Measurements from ENCODE around the gene MAJIN.

Gene MAJIN

GRCh38 chr11:64908766-64909165 is 63.1 kb downstream of the MAJIN start:
- Histone ChIP-seq H2AFZ (ENCODE audit: insufficient read depth, low read length, poor library complexity) (no peak overlapping the region), H3K79me1 (ENCODE audit: low read length) (no peaks in the 10 kb centered on the region), H3K14ac (ENCODE audit: low read length) (no peak overlapping the region), H3K4me1 (ENCODE audit: control insufficient read depth in 1 of 2, insufficient read depth in 2 of 2, low read length in 2 of 2) (no peaks in the 10 kb centered on the region), H2AK5ac (ENCODE audit: low read length) (no peak overlapping the region), H2BK120ac (ENCODE audit: insufficient read depth, low read length, poor library complexity) (no peak overlapping the region), H2BK12ac (ENCODE audit: low read length) (no peak overlapping the region), H3K36me3 (ENCODE audit: control insufficient read depth in 1 of 2, insufficient read depth in 2 of 2, low read length in 2 of 2) (peaks cover 77 to 81% of the 10 kb centered on the region in 2 experiments), H3K18ac (ENCODE audit: low read length) (no peak overlapping the region), H2BK5ac (ENCODE audit: low read depth, low read length, poor library complexity) (no peak overlapping the region), H3K4me2 (ENCODE audit: low read length) (no peak overlapping the region), H3K9ac (ENCODE audit: low read length) (no peak overlapping the region), H3K27me3 (ENCODE audit: insufficient read depth, low read length) (no peaks in the 10 kb centered on the region), H3K9me3 (ENCODE audit: insufficient read depth, low read depth, low read length) (peaks cover 2% of the 10 kb centered on the region), H3K79me2 (ENCODE audit: control insufficient read depth, insufficient read depth, low read length, poor library complexity) (no peaks in the 10 kb centered on the region), H4K8ac (ENCODE audit: low read depth, low read length) (no peak overlapping the region), H3K23ac (ENCODE audit: low read length) (no peak overlapping the region), H3K4me3 (ENCODE audit: low read depth, low read length) (no peak overlapping the region), H4K12ac (ENCODE audit: low read depth, low read length) (no peak overlapping the region), H4K91ac (ENCODE audit: low read depth, low read length) (no peak overlapping the region), H3K4ac (ENCODE audit: low read depth, low read length) (no peak overlapping the region), H3K27ac (ENCODE audit: low read depth, low read length) (no peak overlapping the region)
- WGBS (ENCODE audit: extremely low coverage, insufficient coverage, insufficient read length), result no CpG with 5 or more reads among the region's 11 CpGs
- DNase-seq, result no peak

GRCh38 chr11:64906314-64906635 is 65.6 kb downstream of the MAJIN start:
- H2BK120ac ChIP-seq (ENCODE audit: insufficient read depth, low read length, poor library complexity), result no peak overlapping the region
- no peaks in the 10 kb centered on the region for H3K79me1 ChIP-seq (ENCODE audit: low read length)
- no peak overlapping the region for H2AK5ac ChIP-seq (ENCODE audit: low read length)
- H4K8ac ChIP-seq (ENCODE audit: low read depth, low read length), result no peak overlapping the region
- no peak overlapping the region for H3K14ac ChIP-seq (ENCODE audit: low read length)
- no peak overlapping the region for H3K23ac ChIP-seq (ENCODE audit: low read length)
- no peaks in the 10 kb centered on the region for H3K4me1 ChIP-seq (ENCODE audit: control insufficient read depth in 1 of 2, insufficient read depth in 2 of 2, low read length in 2 of 2)
- H4K12ac ChIP-seq (ENCODE audit: low read depth, low read length), result no peak overlapping the region
- H4K91ac ChIP-seq (ENCODE audit: low read depth, low read length), result no peak overlapping the region
- H2BK12ac ChIP-seq (ENCODE audit: low read length), result no peak overlapping the region
- no peak overlapping the region for H3K4ac ChIP-seq (ENCODE audit: low read depth, low read length)
- WGBS (ENCODE audit: extremely low coverage, insufficient coverage, insufficient read length), result no CpG with 5 or more reads among the region's 13 CpGs
- H3K4me2 ChIP-seq (ENCODE audit: low read length), result no peak overlapping the region
- H3K9ac ChIP-seq (ENCODE audit: low read length), result no peak overlapping the region
- H2AFZ ChIP-seq (ENCODE audit: insufficient read depth, low read length, poor library complexity), result no peak overlapping the region
- H3K18ac ChIP-seq (ENCODE audit: low read length), result no peak overlapping the region
- DNase-seq, result no peak
- no peak overlapping the region for H2BK5ac ChIP-seq (ENCODE audit: low read depth, low read length, poor library complexity)
- H3K79me2 ChIP-seq (ENCODE audit: control insufficient read depth, insufficient read depth, low read length, poor library complexity), result no peaks in the 10 kb centered on the region
- no peak overlapping the region for H3K4me3 ChIP-seq (ENCODE audit: low read depth, low read length)
- H3K36me3 ChIP-seq (ENCODE audit: control insufficient read depth in 1 of 2, insufficient read depth in 2 of 2, low read length in 2 of 2), result peaks cover 77 to 83% of the 10 kb centered on the region in 2 experiments
- H3K9me3 ChIP-seq (ENCODE audit: insufficient read depth, low read depth, low read length), result peaks cover 2% of the 10 kb centered on the region
- no peaks in the 10 kb centered on the region for H3K27me3 ChIP-seq (ENCODE audit: insufficient read depth, low read length)
- no peak overlapping the region for H3K27ac ChIP-seq (ENCODE audit: low read depth, low read length)

GRCh38 chr11:64905516-64906313 is 66.2 kb downstream of the MAJIN start:
- H2AFZ ChIP-seq (ENCODE audit: insufficient read depth, low read length, poor library complexity), result no peak overlapping the region
- no peaks in the 10 kb centered on the region for H3K79me1 ChIP-seq (ENCODE audit: low read length)
- peaks cover 75 to 82% of the 10 kb centered on the region in 2 experiments for H3K36me3 ChIP-seq (ENCODE audit: control insufficient read depth in 1 of 2, insufficient read depth in 2 of 2, low read length in 2 of 2)
- no peak overlapping the region for H3K4me2 ChIP-seq (ENCODE audit: low read length)
- no CpG with 5 or more reads among the region's 25 CpGs for WGBS (ENCODE audit: extremely low coverage, insufficient coverage, insufficient read length)
- H2BK12ac ChIP-seq (ENCODE audit: low read length), result no peak overlapping the region
- H3K4ac ChIP-seq (ENCODE audit: low read depth, low read length), result no peak overlapping the region
- no peak overlapping the region for H3K4me3 ChIP-seq (ENCODE audit: low read depth, low read length)
- H3K27me3 ChIP-seq (ENCODE audit: insufficient read depth, low read length), result no peaks in the 10 kb centered on the region
- peaks cover 2% of the 10 kb centered on the region for H3K9me3 ChIP-seq (ENCODE audit: insufficient read depth, low read depth, low read length)
- H2BK5ac ChIP-seq (ENCODE audit: low read depth, low read length, poor library complexity), result no peak overlapping the region
- no peaks in the 10 kb centered on the region for H3K79me2 ChIP-seq (ENCODE audit: control insufficient read depth, insufficient read depth, low read length, poor library complexity)
- H3K14ac ChIP-seq (ENCODE audit: low read length), result no peak overlapping the region
- H3K4me1 ChIP-seq (ENCODE audit: control insufficient read depth in 1 of 2, insufficient read depth in 2 of 2, low read length in 2 of 2), result no peaks in the 10 kb centered on the region
- no peak overlapping the region for H4K12ac ChIP-seq (ENCODE audit: low read depth, low read length)
- H3K27ac ChIP-seq (ENCODE audit: low read depth, low read length), result no peak overlapping the region
- no peak overlapping the region for H3K23ac ChIP-seq (ENCODE audit: low read length)
- H4K91ac ChIP-seq (ENCODE audit: low read depth, low read length), result no peak overlapping the region
- no peak overlapping the region for H2AK5ac ChIP-seq (ENCODE audit: low read length)
- no peak overlapping the region for H4K8ac ChIP-seq (ENCODE audit: low read depth, low read length)
- DNase-seq, result no peak
- H3K18ac ChIP-seq (ENCODE audit: low read length), result no peak overlapping the region
- H2BK120ac ChIP-seq (ENCODE audit: insufficient read depth, low read length, poor library complexity), result no peak overlapping the region
- H3K9ac ChIP-seq (ENCODE audit: low read length), result no peak overlapping the region

- H2BK5ac ChIP-seq (ENCODE audit: low read depth, low read length, poor library complexity), result no peak overlapping the region
Measured at GRCh38 chr11:64903291-64903833, 68.5 kb downstream of the MAJIN start.

More at GRCh38 chr11:64903291-64903833, 68.5 kb downstream of the MAJIN start:
- Histone ChIP-seq H3K9ac (ENCODE audit: low read length) (no peak overlapping the region), H3K4ac (ENCODE audit: low read depth, low read length) (no peak overlapping the region), H2BK12ac (ENCODE audit: low read length) (no peak overlapping the region), H2BK120ac (ENCODE audit: insufficient read depth, low read length, poor library complexity) (no peak overlapping the region), H3K4me3 (ENCODE audit: low read depth, low read length) (no peak overlapping the region), H4K12ac (ENCODE audit: low read depth, low read length) (no peak overlapping the region), H3K27ac (ENCODE audit: low read depth, low read length) (no peak overlapping the region), H3K79me2 (ENCODE audit: control insufficient read depth, insufficient read depth, low read length, poor library complexity) (no peaks in the 10 kb centered on the region), H3K14ac (ENCODE audit: low read length) (no peak overlapping the region), H2AK5ac (ENCODE audit: low read length) (no peak overlapping the region), H3K23ac (ENCODE audit: low read length) (no peak overlapping the region), H3K4me1 (ENCODE audit: control insufficient read depth in 1 of 2, insufficient read depth in 2 of 2, low read length in 2 of 2) (no peaks in the 10 kb centered on the region), H4K8ac (ENCODE audit: low read depth, low read length) (no peak overlapping the region), H3K18ac (ENCODE audit: low read length) (no peak overlapping the region), H3K4me2 (ENCODE audit: low read length) (no peak overlapping the region), H3K79me1 (ENCODE audit: low read length) (no peaks in the 10 kb centered on the region), H3K27me3 (ENCODE audit: insufficient read depth, low read length) (no peaks in the 10 kb centered on the region), H4K91ac (ENCODE audit: low read depth, low read length) (no peak overlapping the region), H3K9me3 (ENCODE audit: insufficient read depth, low read depth, low read length) (peaks cover 5% of the 10 kb centered on the region), H3K36me3 (ENCODE audit: control insufficient read depth in 1 of 2, insufficient read depth in 2 of 2, low read length in 2 of 2) (peaks cover 72 to 77% of the 10 kb centered on the region in 2 experiments), H2AFZ (ENCODE audit: insufficient read depth, low read length, poor library complexity) (no peak overlapping the region)
- DNase-seq, result no peak
- no CpG with 5 or more reads among the region's 23 CpGs for WGBS (ENCODE audit: extremely low coverage, insufficient coverage, insufficient read length)

Data from trophoblast cell (in vitro differentiated cells and primary cell).